HEK293 (cell line): ENCODE measurements around the gene MC1R.

Experiments used
- CTCF ChIA-PET: fragments of 350-600 bp; formaldehyde crosslinking; extraction: SDS; loops from one replicate; lab custom pipeline; 2021; ENCODE audit warnings: antibody characterized with exemption; lab: Yijun Ruan, JAX
- POLR2A ChIA-PET: fragments of 300-600 bp; formaldehyde crosslinking; extraction: SDS; loops from one replicate; lab custom pipeline; 2020; ENCODE audit warnings: antibody characterized with exemption, inconsistent platforms; lab: Yijun Ruan, JAX
- H3K27ac ChIP-seq: fragments of 200-500 bp; sonication (Bioruptor generic); 2 replicates; pipeline ENCODE4 v1.5.1; 2014; ENCODE audit warnings: low read depth, low read length, control low read depth, inconsistent platforms; ENCODE audit errors: extremely low read depth
- H3K36me3 ChIP-seq, 2 experiments: fragments of 200-500 bp in 1 of 2; sonication (Bioruptor generic) in 1 of 2; 1 replicate in 1 of 2; 2 replicates in 1 of 2; pipeline ENCODE4 v1.5.1; 2014 to 2017; ENCODE audit warnings: inconsistent platforms in 2 of 2, low read length in 2 of 2; ENCODE audit not compliant: control insufficient read depth in 2 of 2, insufficient read depth in 1 of 2
- H3K4me1 ChIP-seq: fragments of 200-500 bp; sonication (Bioruptor generic); 2 replicates; pipeline ENCODE4 v1.5.1; 2014; ENCODE audit warnings: mild to moderate bottlenecking, low read length, inconsistent platforms; ENCODE audit not compliant: control insufficient read depth, insufficient read depth
- H3K4me3 ChIP-seq: 2 replicates; pipeline ENCODE4 v1.5.1; 2011; ENCODE audit warnings: low read depth, mild to moderate bottlenecking, control low read depth, low read length, moderate library complexity
- H3K9me3 ChIP-seq: fragments of 200-500 bp; sonication (Bioruptor generic); 2 replicates; pipeline ENCODE4 v1.5.1; 2014; ENCODE audit warnings: low read depth, low read length, inconsistent platforms; ENCODE audit not compliant: control insufficient read depth, insufficient read depth
- KLF16 ChIP-seq: fragments of 450-650 bp; formaldehyde crosslinking; IDR thresholded peaks from 2 replicates; pipeline ENCODE4 v1.5.1; 2017; ENCODE audit warnings: missing biosample characterization, missing genetic modification characterization
- ZBTB21 ChIP-seq: fragments of 450-650 bp; formaldehyde crosslinking; IDR thresholded peaks from 2 replicates; pipeline ENCODE4 v1.5.1; 2017; ENCODE audit warnings: missing biosample characterization, missing genetic modification characterization
- ZFP3 ChIP-seq: fragments of 450-650 bp; formaldehyde crosslinking; IDR thresholded peaks from 2 replicates; pipeline ENCODE4 v1.5.1; 2016; ENCODE audit warnings: low read depth, missing biosample characterization, missing genetic modification characterization
- ZNF16 ChIP-seq: fragments of 450-650 bp; formaldehyde crosslinking; IDR thresholded peaks from 2 replicates; pipeline ENCODE4 v1.5.1; 2016; ENCODE audit warnings: low read depth, missing biosample characterization, missing genetic modification characterization
- ZNF19 ChIP-seq: fragments of 450-650 bp; formaldehyde crosslinking; IDR thresholded peaks from 2 replicates; pipeline ENCODE4; 2016; ENCODE audit warnings: missing biosample characterization, missing genetic modification characterization, low read depth
- ZNF24 ChIP-seq: fragments of 450-650 bp; formaldehyde crosslinking; IDR thresholded peaks from 2 replicates; pipeline ENCODE4 v1.5.1; 2016; ENCODE audit warnings: missing biosample characterization, missing genetic modification characterization
- ZNF350 ChIP-seq: fragments of 450-650 bp; formaldehyde crosslinking; IDR thresholded peaks from 2 replicates; pipeline ENCODE4 v1.5.0; 2017; ENCODE audit warnings: missing biosample characterization, mild to moderate bottlenecking, missing genetic modification characterization
- ZNF366 ChIP-seq: fragments of 450-650 bp; formaldehyde crosslinking; conservative IDR thresholded peaks from 2 replicates; pipeline ENCODE4 v1.5.1; 2016; ENCODE audit warnings: missing biosample characterization, missing genetic modification characterization
- ZNF37A ChIP-seq: fragments of 450-650 bp; IDR thresholded peaks from 2 replicates; pipeline ENCODE4 v1.5.1; 2018; ENCODE audit warnings: missing biosample characterization, missing genetic modification characterization
- ZNF416 ChIP-seq: fragments of 450-650 bp; formaldehyde crosslinking; IDR thresholded peaks from 2 replicates; pipeline ENCODE4 v1.5.1; 2016; ENCODE audit warnings: missing biosample characterization, missing genetic modification characterization
- ZNF48 ChIP-seq: fragments of 450-650 bp; formaldehyde crosslinking; IDR thresholded peaks from 2 replicates; pipeline ENCODE4 v1.5.1; 2016; ENCODE audit warnings: missing biosample characterization, missing genetic modification characterization
- ZNF501 ChIP-seq: fragments of 450-650 bp; formaldehyde crosslinking; IDR thresholded peaks from 2 replicates; pipeline ENCODE4 v1.5.1; 2016; ENCODE audit warnings: missing biosample characterization, missing genetic modification characterization
- ZNF560 ChIP-seq: fragments of 450-650 bp; formaldehyde crosslinking; IDR thresholded peaks from 2 replicates; pipeline ENCODE4 v1.5.1; 2017; ENCODE audit warnings: missing biosample characterization, missing genetic modification characterization, borderline replicate concordance
- ZNF670 ChIP-seq: fragments of 450-650 bp; formaldehyde crosslinking; IDR thresholded peaks from 2 replicates; pipeline ENCODE4 v1.5.1; 2016; ENCODE audit warnings: missing biosample characterization, missing genetic modification characterization, low read depth
- ZNF830 ChIP-seq: fragments of 450-650 bp; IDR thresholded peaks from 2 replicates; pipeline ENCODE4 v1.5.0; 2018; ENCODE audit warnings: missing biosample characterization, missing genetic modification characterization, low read depth, mild to moderate bottlenecking, moderate library complexity
- ZSCAN16 ChIP-seq: fragments of 450-650 bp; formaldehyde crosslinking; IDR thresholded peaks from 2 replicates; pipeline ENCODE4 v1.5.1; 2016; ENCODE audit warnings: missing biosample characterization, missing genetic modification characterization
- ZSCAN30 ChIP-seq: fragments of 450-650 bp; IDR thresholded peaks from 2 replicates; pipeline ENCODE4 v1.5.1; 2018; ENCODE audit warnings: missing biosample characterization, mild to moderate bottlenecking, missing genetic modification characterization, moderate library complexity
- ZSCAN5A ChIP-seq: fragments of 450-650 bp; formaldehyde crosslinking; IDR thresholded peaks from 2 replicates; pipeline ENCODE4 v1.5.1; 2016; ENCODE audit warnings: missing biosample characterization, missing genetic modification characterization
- TF ChIP-seq, protein P1 (sequence below): fragments of 450-650 bp; formaldehyde crosslinking; IDR thresholded peaks from 2 replicates; pipeline ENCODE4 v1.5.1; 2017; ENCODE audit warnings: missing biosample characterization, missing genetic modification characterization
- TF ChIP-seq, protein P2 (sequence below): fragments of 450-650 bp; formaldehyde crosslinking; IDR thresholded peaks from 2 replicates; pipeline ENCODE4 v1.5.1; 2016; ENCODE audit warnings: missing biosample characterization, missing genetic modification characterization

MC1R gene

DNA sequence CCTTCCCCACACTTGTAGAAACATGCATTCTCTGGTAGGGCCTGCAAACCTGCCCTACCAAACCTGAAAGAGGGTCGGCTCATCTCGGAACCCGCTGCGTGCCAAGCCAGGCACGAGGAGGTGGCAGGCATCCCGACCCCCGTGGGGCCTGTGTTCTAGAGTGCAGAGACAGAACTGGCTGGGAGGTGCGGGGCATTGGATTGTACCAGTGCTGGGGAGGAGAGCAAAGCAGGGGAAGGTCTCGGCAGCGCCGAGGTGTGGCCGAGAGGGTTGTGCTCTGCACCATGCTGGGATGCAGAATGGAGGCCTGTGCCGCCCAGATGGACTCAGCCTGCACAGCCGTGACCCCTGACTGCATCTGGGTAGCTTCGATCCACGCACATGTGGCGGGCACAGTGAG lies 17.8 kb upstream of the MC1R start:
- POLR2A ChIA-PET, result no interaction called here
- no peak overlapping the region for H3K27ac ChIP-seq
- CTCF ChIA-PET, result interaction anchor here (3.4 kb wide), 1 partner anchor 10 kb away, joined by 13 read pairs; no protein-coding TSS in a partner anchor
- peaks cover 4 to 79% of the 10 kb centered on the region in 2 experiments; a peak in 2 of 3 replicates for H3K36me3 ChIP-seq
- H3K4me3 ChIP-seq, result no peak overlapping the region
- no peaks in the 10 kb centered on the region for H3K9me3 ChIP-seq
- H3K4me1 ChIP-seq, result no peaks in the 10 kb centered on the region
- TF ChIP-seq ZNF16 (tag by site-specific recombination), result no peak
- TF ChIP-seq ZNF416 (tag by site-specific recombination), result no peak
- no peak for TF ChIP-seq ZNF366 (tag by site-specific recombination)
- no peak for TF ChIP-seq ZNF830 (tag by site-specific recombination)
- no peak for TF ChIP-seq ZSCAN5A (tag by site-specific recombination)
- TF ChIP-seq ZFP3 (tag by site-specific recombination), result no peak
- TF ChIP-seq ZBTB21 (tag by site-specific recombination), result no peak
- TF ChIP-seq ZSCAN30 (tag by site-specific recombination), result no peak
- no peak for TF ChIP-seq ZNF350 (tag by site-specific recombination)
- TF ChIP-seq ZNF48 (tag by site-specific recombination), result no peak
- TF ChIP-seq ZNF670, result no peak
- no peak for TF ChIP-seq KLF16 (tag by site-specific recombination)
- TF ChIP-seq, protein P1, sequence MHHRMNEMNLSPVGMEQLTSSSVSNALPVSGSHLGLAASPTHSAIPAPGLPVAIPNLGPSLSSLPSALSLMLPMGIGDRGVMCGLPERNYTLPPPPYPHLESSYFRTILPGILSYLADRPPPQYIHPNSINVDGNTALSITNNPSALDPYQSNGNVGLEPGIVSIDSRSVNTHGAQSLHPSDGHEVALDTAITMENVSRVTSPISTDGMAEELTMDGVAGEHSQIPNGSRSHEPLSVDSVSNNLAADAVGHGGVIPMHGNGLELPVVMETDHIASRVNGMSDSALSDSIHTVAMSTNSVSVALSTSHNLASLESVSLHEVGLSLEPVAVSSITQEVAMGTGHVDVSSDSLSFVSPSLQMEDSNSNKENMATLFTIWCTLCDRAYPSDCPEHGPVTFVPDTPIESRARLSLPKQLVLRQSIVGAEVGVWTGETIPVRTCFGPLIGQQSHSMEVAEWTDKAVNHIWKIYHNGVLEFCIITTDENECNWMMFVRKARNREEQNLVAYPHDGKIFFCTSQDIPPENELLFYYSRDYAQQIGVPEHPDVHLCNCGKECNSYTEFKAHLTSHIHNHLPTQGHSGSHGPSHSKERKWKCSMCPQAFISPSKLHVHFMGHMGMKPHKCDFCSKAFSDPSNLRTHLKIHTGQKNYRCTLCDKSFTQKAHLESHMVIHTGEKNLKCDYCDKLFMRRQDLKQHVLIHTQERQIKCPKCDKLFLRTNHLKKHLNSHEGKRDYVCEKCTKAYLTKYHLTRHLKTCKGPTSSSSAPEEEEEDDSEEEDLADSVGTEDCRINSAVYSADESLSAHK (tag by site-specific recombination), result no peak
- TF ChIP-seq ZNF37A (tag by site-specific recombination), result no peak
- TF ChIP-seq, protein P2, sequence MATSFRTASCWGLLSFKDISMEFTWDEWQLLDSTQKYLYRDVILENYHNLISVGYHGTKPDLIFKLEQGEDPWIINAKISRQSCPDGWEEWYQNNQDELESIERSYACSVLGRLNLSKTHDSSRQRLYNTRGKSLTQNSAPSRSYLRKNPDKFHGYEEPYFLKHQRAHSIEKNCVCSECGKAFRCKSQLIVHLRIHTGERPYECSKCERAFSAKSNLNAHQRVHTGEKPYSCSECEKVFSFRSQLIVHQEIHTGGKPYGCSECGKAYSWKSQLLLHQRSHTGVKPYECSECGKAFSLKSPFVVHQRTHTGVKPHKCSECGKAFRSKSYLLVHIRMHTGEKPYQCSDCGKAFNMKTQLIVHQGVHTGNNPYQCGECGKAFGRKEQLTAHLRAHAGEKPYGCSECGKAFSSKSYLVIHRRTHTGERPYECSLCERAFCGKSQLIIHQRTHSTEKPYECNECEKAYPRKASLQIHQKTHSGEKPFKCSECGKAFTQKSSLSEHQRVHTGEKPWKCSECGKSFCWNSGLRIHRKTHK (tag by site-specific recombination), result no peak
- no peak for TF ChIP-seq ZNF24 (tag by site-specific recombination)

DNA sequence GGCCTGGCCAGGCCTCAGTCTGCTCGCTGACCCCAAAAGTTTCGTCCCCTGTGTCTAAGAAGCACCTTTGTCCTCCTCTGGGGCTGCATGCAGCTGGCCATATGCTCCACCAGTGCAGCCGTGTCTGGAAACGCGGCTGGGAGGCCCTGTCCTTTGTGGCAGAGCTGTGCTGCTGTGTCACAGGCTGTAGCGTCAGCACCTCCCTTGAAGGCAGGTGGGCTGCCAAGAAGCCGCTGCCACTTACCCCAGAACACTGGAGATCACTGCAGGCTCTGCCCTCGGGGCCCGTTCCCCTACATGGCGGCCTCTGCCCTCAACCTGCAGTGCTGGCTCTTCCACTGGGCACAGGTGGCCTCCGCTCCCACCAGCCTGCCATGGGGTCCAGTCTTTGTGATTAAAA lies 15.7 kb upstream of the MC1R start:
- no peaks in the 10 kb centered on the region for H3K4me1 ChIP-seq
- H3K27ac ChIP-seq, result no peak overlapping the region
- POLR2A ChIA-PET, result no interaction called here
- CTCF ChIA-PET, result interaction anchor here (0.5 kb wide), 1 partner anchor 137 kb away, joined by 3 read pairs; no protein-coding TSS in a partner anchor
- no peaks in the 10 kb centered on the region for H3K9me3 ChIP-seq
- no peak overlapping the region for H3K4me3 ChIP-seq
- peaks cover 2 to 79% of the 10 kb centered on the region in 2 experiments; a peak in 2 of 3 replicates for H3K36me3 ChIP-seq
- TF ChIP-seq ZNF19, result no peak
- no peak for TF ChIP-seq ZNF560 (tag by site-specific recombination)
- no peak for TF ChIP-seq ZNF501
- no peak for TF ChIP-seq ZSCAN16 (tag by site-specific recombination)
